Peyer's patch (tissue), 4 donors: ENCODE results near the gene GTPBP3.

Experiments used
- POLR2A ChIP-seq, 2 donors: fragments of 450-650 bp; IDR thresholded peaks; one replicate each; pipeline ENCODE4 v1.5.1; 2017; ENCODE audit warnings: antibody characterized with exemption in 2 of 2, mild to moderate bottlenecking in 2 of 2, moderate library complexity in 2 of 2
- TF ChIP-seq, protein P1 (sequence below), 6 experiments: fragments of 450-650 bp in 4 of 6; fragments of 200-600 bp in 2 of 6; sonication (generic) in 1 of 6; IDR thresholded peaks; one replicate each; pipeline ENCODE4 v1.5.1; 2017 to 2019; ENCODE audit warnings: antibody characterized with exemption in 6 of 6, mild to moderate bottlenecking in 3 of 6, moderate library complexity in 1 of 6

DNA sequence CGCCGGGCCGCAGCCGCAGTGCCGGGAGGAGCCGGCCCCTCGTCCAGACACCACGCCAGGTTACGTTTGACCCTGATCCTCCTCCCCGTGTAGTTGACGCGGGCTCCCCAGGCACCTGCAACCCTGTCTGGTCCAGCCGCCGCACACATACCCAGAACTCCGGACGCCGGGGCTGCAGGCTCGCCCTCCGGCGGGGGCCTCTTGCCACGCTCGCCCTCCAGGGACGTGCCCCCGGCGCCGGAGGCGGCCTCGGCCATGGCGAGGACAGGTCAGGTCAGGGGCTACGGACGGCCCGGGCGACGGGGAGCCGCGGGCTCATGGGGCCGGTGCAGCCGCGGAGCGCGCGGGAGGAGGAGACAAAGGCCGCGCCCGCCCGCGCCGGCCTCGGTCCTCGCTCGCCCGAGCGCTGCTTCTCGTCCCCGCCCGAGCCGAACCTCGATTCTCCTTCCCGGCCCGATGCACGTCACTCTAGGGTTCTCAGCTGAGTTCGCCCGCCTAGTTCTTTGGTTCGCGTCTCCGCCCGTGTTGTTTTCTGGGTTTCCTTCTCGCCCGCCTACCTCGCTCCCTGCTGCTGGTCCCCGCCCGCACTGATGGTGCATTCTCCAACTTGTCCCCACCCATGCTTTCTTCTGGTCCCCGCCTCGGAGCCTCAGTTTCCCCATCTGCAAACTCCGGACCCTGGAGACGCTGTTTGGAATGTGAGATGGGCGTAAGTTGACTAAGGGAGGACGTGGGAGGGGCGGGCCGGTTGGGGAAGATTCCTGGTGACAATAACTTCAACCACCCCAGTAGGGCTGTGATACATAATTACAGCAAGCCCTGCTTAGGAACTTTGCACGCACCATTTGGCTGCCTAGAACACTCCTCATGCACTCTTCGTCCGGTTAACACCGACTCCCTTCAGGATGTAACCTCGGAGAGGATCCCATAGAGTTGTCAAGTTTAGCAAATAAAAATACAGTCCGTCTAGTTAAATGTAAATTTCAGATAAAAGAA is 2.6 kb upstream of the GTPBP3 start, which contains the start of gene ANO8:
- TF ChIP-seq, protein P1, sequence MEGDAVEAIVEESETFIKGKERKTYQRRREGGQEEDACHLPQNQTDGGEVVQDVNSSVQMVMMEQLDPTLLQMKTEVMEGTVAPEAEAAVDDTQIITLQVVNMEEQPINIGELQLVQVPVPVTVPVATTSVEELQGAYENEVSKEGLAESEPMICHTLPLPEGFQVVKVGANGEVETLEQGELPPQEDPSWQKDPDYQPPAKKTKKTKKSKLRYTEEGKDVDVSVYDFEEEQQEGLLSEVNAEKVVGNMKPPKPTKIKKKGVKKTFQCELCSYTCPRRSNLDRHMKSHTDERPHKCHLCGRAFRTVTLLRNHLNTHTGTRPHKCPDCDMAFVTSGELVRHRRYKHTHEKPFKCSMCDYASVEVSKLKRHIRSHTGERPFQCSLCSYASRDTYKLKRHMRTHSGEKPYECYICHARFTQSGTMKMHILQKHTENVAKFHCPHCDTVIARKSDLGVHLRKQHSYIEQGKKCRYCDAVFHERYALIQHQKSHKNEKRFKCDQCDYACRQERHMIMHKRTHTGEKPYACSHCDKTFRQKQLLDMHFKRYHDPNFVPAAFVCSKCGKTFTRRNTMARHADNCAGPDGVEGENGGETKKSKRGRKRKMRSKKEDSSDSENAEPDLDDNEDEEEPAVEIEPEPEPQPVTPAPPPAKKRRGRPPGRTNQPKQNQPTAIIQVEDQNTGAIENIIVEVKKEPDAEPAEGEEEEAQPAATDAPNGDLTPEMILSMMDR (IDR thresholded peaks at IDR 0.05): no peak
- peak in 1 of 2 donors; percentile 71 for TF ChIP-seq POLR2A (IDR thresholded peaks at IDR 0.05)
